Medulla oblongata (tissue), 1 donor: Measurements from ENCODE around the gene LAMC2.
A peak's percentile ranks its signal among the peaks of the same experiment; 100 is the strongest.
"Not testable (repeated sequence)": the region's sequence is repeated elsewhere in the genome, so short reads cannot be mapped to it uniquely, and the experiment has no call there.

Source experiments
- DNase-seq: peaks from one replicate; pipeline ENCODE4 v3.0.0-alpha.2; 2015; ENCODE audit errors: extremely low spot score

LAMC2 gene

DNA sequence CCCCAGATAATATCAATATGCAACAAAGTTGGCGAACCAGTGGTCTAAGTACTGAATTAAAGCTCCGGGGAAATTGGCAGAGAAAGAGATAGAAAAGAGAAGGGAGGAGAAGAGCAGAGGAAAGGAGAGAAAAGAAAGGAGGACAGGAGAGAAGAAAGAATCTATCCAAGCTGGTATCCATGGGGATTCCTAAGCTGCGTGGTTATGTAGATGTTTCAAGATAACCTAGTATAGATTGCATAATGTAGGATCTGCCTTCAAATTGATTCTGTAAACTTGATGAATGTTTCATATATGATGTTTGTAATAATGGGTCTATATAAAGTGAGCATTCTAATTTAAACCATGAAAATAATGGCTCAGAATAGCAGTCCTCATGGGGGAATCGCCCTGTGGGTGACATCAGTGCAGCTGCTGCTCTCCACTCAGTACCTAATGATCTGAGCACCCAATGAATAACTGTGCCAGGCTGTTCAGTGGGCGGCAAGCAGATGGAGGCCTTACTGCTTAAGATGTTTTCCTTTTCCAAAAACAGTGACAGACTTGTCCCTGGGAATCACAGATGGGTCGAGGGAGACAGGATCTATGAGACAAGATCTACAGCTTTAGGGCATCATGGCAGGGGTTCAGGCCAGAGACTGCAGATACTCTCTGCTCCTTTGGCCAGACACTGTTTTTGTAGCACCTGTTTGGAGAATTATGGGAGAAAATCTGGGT, 78.0 kb downstream of the LAMC2 start:
- DNase-seq, result no peak

DNA sequence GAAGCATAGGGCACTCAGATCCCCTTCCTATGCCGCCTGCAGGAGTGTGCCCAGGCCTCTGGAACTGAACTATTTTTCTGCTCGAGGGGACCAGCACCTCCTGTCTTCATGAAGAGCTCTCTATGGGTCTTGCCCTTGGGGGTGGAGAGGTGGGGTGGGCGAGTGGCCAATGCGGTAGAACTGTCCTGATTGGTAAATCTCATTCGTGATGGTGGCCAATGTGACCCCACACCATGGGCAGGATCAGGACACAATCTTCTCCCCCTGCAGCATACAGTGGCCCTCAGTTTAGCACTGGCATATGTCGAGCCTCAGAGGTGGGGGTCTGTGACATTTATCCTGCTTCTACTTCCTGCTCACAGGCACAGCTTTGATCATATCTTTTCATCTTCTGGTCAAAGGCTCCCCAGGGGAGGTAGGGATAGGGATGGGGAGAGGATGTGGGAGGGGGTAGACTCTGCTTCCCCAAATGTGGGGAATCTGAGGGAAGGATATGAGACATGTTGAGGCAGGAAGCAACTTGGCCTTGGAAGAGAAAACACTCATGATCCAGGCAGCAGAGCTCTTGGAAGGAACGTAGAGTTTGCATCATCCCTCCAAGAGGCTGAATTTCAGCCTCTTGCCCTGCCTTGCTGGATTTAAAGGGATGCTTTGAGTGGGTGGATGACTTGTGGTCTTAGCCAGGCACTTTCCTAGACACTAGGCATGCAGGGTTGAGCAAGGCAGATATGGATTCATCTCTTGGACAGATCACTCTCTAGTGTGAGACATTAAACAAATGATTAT, 81.8 kb downstream of the LAMC2 start:
- no peak for DNase-seq

DNA sequence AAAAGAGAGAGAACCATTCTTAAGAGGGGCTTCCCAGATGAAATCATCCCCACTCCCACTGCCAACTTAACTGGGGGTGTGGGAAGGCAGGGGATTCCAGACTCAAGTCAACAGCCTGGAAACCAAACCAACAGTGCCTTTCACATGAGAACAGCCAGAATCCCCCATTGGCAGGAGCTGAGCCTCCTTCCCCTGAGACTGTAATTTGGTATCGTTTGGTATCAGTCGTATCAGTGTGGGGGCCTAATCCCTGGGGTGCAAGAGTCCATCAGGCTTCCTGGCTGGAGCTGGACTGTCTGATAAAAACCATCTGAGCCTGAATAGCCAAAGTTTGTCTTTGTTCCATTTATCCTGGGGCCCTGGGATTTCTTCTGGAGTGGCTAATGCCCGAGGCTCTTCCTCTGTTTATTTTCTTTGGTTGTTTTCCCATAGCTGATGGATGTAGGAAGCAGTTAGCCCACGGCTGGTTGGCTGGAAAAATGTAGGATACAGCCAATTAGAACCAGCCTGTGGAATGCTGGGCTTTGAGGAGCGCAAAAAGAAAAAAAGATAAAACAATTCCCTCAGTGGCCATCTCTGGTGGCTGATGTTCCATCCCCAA, 84.6 kb downstream of the LAMC2 start:
- DNase-seq, result no peak

DNA sequence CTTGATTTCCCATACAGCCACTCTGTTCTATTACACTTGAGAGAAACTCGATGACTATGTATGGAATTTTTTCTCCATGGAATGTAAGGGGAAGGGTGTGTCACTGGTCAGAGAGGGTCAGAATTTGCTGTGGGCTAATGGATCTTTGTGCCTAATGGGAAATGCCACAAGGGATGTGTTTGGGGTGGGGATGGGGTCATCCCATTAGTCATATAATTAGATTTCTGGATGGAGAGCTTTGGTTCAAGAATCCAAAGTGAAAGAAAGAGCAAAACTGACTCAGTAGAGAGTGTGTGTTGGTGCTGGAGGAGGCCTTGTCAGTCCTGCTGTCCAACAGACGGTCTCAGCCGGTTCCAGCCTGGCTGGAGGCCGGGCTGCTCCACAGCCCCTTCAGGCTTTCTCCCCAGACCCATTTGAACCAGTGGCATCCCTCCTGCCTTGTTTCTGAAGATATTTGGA, 86.4 kb downstream of the LAMC2 start:
- no peak for DNase-seq

DNA sequence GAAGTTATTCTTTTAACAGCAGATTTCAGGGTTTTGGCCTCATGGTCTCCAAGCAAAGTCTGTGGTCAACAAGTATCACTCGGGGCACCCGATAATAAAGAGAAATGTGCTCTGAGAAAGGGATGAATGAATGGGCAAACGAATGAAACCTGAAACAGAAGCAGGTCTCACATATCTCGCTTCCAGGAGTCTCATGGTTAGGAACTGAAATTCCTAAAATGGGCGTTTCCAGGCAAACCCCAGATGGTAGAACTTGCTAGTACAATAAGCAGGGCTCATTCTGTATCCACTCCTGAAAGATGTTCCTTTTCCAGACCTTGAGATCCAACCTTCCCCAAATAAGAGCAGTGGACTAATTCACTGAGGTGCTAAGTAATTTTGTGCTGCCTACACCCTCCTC, 87.2 kb downstream of the LAMC2 start:
- no peak for DNase-seq

DNA sequence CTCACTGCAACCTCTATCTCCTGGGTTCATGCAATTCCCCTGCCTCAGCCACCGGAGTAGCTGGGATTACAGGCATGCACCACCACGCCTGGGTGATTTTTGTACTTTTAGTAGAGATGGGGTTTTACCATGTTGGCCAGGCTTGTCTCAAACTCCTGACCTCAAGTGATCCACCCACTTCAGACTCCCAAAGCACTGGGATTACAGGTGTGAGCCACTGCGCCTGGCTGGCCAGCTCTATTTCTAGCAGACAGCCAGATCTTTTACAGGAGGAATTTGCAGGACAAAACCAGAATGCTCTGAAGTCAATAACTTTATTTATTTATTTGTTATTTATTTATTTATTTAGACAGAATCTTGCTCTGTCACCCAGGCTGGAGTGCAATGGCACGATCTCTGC, 87.9 kb downstream of the LAMC2 start:
- not testable (repeated sequence) for DNase-seq

DNA sequence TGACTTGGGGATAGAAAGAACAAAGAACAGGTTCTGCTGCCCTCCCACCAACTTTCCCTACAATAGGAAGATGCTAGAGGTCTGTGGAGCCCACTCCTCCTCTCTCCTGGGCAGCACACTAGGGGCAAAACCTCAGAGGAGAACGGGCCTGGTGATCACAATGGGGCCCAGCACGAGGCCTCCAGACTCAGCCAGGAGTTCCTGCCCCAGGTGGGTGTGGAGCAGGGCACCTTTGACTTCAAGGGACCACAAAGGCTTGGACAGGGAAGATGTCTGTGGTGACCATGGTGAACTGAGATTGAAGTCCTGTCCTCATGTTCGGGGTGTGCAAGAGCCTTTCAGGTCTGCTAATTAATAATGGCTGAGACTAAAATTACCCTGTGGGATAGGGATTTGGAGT, 88.8 kb downstream of the LAMC2 start:
- no peak for DNase-seq

DNA sequence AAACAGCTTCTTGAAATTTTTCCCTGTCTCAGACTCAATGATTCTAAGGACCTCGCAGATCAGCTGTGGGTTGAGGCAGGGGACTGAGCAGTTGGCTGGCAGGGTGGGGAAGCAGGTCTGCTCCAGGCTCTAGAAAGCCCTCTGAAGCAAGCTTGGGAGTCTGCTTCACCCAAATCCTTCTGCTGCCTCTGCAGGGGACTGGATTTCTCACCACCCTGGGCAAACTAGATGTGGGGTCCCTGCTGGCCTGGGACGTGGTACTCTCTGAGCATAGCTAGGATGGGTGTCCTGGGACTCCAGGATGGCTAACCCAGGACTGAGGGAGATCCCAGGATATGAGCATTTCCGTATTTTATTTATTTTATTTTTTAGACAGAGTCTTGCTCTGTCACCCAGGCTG, 89.3 kb downstream of the LAMC2 start:
- DNase-seq, result no peak

DNA sequence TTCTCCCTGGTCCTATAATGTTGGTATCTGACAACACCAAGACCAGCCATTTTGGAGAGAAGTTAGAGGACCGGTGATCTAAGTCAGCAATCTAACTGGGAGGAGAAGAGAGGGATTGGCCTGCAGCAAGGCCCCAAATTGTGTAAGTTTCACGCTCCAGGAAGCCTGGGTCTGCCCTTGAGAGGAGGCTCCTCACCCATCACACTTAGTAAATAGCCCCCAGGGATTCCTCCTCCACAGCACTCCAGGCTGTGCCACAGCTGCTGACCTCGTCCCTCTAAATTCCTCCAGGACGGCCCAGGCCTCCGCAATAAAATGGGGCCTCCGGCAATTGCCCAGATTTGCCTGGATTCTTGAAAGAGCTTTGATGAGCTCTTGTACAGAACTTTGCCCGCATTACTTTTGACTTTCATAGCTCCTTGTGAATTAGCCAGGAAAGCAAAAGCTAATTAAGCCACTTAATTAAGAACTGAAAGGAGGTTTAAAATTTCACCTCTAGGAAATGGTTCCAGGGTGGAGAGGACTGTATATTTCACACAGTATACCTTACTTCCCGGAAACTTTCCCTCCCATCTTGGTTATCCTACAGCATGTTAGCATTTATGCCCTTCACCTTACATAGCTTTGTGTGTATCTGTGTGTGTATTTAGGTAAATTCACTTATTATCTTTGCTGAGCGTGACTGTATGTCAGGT, 90.5 kb downstream of the LAMC2 start:
- no peak for DNase-seq

DNA sequence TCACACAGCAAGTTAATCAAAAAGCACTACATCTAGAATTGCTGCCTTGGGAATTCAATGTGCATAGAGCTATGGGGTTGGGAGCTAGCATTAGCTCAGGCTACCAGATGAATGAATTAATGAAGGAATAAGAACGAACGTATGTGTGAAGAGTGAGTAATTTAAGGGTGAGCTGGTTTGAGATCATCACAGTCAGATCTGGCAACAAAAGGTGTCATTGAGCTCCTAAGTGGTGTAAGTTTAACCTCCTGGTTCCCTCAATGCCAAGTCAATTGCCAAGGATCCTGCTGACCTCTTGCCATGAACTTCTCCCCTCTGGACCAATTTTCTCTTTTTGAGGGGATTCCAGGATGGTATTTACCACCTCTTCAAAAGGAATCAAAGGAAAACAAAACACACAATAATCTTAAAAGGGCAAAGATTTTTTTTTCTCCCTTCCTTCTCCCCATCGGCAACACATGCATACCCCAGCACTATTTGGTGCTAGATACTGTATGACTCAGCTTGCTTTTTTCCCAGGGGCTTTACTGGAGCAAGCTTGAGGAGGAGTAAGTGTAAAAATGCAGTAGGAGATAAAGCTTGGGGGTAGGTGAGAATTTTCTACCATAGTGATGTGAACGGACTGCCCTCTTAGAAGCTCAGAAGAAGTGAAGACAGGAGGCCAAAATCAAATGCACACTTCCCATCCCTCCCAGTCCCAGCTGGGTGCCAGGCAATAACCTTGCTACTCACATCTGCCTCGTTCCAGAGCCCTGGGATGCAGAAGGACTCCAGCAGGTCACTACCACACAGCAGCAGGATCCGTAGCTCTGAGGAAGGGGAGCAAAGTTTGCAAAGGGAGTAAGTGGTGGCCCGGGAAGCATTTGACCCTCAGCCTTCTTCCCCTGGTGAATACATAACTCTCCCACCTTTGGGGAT, 92.0 kb downstream of the LAMC2 start:
- DNase-seq, result no peak

DNA sequence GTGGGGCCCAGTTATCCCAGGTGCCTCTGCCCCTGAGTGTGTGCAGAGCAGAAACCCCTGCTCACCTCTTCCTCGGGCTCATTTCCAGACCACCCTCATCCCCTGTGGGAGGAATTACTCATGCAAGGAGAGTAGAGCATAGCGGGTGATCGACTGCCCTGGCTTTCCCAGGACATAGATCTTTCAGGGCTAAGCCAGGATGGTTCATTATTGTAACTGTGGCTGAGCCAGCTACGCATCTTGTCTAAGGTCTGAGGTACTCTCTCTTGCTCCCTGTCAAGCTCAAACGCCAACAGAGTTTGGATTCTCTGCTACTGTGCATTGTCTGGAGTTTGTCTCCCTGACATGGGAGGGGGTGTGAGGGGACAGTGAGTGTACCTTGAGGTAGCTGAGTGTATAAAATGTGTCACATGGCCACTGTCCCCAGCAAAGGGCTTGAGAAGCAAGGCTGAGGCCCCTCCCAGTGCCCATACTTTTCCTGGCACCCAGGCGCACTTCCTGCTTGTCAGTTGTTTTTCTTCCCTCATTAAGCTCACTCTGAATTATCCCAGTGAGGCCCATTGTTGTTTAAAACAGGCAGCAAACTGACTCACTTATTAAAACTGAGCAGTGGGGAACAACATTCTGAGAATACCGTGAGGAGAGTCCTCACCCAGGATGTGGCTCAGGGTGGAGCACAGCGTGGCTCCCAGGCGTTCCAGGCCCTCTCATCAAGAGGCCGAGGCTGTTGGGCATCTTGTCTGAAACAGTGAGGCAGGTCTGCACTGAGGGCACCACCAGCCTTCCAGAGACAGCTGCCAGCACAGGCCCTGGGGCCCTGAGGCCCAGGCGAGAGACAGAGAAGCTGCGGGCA, 92.9 kb downstream of the LAMC2 start:
- no peak for DNase-seq

DNA sequence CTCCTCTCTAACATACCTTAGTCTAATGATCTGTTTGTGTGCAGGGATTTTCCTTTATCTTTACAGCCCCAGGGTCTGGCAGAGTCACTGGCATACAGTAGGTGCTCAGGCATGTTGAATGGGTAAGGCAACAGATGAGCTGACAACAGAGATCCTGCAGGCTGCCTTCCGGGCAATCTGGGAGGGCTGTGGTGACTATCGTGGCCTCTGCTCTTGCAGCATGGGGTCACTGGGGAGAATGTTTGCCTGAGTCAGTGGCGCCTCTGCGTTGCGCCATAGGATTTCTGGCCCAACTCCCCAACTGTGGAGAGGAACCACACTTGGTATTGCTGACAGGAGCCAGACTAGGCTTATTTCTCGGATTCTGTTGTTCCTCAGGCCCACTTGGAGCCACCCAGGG, 93.8 kb downstream of the LAMC2 start:
- DNase-seq, result no peak

DNA sequence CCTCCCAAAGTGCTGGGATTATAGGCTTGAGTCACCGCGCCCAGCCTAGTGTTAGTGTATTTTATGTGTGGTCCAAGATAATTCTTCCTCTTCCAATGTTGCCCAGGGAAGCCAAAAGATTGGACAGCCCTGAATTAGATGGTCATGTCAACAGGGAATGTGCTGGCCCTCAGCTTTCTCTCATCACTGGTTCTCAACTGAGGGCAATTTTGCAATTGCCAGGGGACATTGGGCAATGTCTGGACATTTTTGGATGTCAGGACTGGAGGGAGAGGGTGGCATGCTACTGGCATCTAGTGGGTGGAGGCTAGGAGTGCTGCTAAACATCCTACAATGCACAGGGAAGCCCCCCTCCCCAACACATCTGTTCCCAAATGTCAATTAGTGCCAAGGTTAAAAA, 95.0 kb downstream of the LAMC2 start:
- DNase-seq, result no peak

DNA sequence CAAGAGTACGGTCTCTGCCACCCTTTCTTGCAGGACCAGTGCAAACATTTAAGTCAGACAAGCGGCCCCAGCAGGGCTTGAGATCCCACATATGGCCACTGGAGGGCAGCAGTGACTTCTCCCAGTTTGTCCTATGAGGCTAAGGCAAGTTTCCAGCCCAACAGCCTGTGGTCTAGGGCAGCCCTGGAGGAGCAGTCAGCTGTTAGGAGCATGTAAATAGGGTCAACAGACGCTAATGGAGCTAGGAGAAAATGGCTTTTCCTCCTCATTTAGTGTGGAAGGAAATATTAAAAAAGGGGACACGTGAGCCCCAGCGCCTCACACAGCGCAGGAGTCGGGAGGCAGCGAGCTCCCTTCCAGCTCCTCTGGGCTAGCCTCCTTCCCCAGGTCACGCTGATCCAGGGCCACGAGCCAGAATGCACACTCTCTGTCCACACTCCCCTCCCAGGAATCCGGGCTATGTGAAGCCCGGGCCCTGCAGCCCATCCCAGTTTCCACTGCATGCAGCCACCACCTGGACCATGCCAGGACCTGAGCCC, 95.6 kb downstream of the LAMC2 start:
- DNase-seq, result peak; percentile 96

DNA sequence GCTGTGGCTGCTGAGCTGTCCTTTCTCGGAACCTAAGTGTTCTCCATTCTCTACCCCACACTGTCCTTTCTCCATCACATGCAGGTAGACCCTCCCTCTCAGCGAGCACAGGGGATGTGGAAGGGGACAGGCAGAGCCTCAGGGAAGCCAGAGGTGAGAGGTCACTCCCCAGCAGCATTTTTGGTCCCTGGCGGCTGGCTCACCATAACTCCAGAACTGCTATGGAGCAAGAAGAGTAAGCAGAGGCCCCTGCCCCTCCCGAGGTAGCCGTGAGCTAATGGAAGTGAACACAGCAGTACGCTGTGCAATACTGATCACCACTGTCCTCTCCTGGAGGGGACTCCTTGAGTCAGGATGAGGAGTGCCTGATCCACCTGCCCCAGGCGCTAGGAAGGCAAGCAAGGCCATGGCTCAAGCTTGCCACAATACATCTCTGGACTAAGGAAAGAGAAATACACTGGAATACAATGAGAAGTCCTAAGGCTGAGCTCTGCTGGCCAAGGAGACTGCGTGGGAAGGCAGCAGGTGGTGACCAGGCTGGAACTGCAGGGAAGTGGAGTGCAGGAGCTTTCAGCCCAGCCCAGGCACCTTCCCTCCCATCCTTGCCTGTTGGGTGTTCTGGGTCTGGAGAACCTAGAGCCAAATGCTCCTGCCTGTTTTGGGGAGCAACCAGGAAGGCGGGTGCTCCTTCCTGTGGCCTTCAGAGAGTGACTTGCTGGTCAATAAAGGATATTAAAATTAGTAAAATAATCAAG, 96.2 kb downstream of the LAMC2 start:
- DNase-seq, result no peak

DNA sequence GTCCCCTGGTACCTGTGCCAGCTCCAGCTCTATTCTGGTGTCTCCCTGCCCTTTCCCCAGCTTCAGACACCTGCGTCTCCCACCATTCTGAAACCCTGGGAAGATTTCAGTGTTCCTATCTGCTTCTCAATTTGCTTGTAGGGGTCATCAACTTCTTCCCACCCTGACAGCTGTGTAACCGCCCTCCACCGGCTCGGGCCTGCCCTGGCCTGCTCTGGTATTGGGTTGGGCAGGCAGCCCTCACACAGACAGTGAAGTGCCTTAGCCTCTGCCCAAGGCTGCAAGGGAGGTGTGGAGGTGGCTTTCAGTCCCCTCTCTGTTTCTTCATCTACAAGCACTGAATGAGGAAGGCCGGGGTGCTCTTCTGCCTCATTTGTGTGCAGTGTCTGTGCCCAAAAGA, 97.2 kb downstream of the LAMC2 start:
- DNase-seq, result no peak

DNA sequence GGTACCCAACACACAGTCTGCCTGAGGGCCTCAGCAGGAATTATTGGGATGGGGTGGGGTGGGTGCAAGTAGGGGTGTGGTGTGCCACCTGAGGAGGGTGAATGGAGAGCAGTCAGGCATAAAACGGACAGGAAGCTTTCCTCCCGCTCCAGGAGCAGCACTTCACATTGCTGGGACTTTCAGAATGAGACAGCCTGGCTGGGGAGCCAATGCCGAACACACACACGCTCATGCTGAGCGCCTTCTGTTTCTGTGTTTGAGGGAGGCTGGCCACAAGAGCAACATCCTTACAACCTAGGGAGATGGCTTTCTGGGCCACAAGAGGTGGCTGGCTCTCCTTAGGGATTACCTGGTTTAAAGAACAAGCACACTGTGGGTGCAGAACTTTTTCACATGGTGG, 98.0 kb downstream of the LAMC2 start:
- DNase-seq, result no peak

DNA sequence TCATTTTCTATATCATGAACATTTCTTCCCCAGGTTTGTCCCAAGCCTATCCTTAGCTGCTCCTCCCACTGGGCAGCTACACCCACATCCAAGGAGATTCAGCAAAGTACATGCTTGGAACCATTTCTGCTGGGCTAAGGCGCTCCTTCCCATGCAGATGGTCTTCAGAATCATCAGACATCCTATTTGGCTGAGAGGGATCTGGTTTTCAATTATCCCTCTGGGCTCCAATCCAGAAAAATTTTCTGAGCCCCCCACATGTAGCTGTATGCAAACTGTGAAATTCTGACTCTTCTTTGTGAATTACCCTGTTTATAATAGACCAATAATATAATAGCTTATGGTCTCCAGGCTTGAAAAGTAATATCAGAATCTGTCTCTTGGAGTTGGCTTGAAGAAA, 99.2 kb downstream of the LAMC2 start:
- DNase-seq, result no peak

DNA sequence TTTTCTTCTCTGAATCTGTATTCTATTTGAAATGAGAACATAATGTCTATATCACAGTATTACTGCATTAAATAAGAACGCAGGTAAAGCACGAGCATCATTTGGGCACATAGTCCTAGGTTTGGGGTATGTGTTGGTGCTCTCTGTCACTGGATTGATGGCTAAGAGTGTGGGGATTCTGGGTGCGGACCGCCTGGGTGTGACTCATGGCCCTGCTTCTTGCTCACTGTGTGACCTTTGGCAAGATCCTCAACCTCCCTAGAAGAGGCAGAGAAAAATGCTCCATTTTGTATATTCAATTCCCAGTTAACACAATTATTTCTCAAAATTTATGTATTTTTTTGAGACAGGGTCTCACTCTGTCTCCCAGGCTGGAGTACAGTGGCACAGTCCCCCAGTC, 99.7 kb downstream of the LAMC2 start:
- DNase-seq, result no peak
